NOMO-1 treated with DMSO at 0.1 percent for 48 hours (cell line): Measurements from ENCODE around the gene LARP4B.

Experiments used
- DNase-seq: peaks from one replicate; lab custom pipeline; 2025; ENCODE audit not compliant: unreplicated experiment; lab: John Stamatoyannopoulos, UW

Gene LARP4B

GRCh38 chr10:931326-932318, at the start of gene LARP4B:
LARP4B (minus strand) TSS chr10:931705; CDS start chr10:885721, 45,984 bp downstream.
- DNase-seq: peak; percentile 94

GRCh38 chr10:980468-981093, 49.1 kb upstream of the LARP4B start:
- DNase-seq: no peak

DNA sequence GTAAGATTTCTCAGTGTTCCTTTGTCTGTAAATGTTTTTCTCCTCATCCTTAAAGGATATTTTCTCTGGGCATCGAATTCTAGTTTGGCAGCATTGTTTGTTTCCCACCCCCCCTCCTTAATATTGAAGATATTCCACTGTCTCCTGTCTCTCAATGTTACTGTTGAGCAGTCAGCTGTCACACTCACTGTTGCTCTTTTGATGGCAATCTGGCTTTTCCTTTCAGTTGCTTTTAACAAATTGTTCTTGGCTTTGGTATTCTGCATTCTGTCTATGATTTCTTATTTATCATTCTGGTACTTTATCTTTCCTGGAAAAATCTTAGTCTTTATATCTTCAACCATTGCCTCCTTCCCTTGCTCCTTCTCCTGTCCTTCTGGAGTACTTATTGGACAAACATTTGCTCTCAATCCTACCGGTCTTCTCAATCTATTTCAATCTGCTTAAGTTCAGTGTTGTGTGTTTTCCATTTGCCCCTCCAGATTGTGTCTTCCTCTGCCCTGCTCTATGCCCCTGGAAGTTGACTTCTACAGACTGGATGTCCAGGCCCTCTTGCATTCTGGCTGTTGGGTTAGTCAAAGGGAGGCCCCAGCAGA, 47.4 kb upstream of the LARP4B start:
- no peak for DNase-seq

DNA sequence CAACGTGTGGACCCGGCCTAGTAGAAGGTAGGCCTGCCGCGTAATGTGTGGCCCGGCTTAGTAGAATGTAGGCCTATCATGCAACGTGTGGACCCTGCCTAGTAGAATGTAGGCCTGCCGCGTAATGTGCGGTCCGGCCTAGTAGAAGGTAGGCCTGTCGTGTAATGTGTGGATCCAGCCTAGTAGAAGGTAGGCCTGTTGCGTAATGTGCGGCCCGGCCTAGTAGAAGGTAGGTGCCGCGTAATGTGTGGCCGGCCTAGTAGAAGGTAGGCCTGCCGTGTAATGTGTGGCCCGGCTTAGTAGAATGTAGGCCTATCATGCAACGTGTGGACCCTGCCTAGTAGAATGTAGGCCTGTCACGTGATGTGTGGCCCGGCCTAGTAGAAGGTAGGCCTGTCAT, 44.8 kb upstream of the LARP4B start:
- no peak for DNase-seq

DNA sequence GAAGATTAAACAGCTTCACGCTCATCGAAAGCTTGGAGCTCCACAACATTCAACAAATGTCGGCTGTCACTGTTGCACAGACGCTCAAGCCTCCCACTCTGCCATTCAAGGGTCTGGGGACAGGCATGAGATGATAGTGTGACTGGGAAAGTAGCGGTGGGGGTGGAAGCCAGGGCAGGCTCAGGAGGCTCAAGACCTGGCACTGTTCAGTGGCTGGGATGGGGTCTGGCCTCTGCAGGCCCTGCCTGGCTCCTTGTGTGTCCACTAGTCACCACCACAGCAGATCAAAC, 43.2 kb upstream of the LARP4B start:
- DNase-seq: no peak

- DNase-seq: no peak
These were observed 42.7 kb upstream of the LARP4B start for GRCh38 chr10:974038-974784.

DNA sequence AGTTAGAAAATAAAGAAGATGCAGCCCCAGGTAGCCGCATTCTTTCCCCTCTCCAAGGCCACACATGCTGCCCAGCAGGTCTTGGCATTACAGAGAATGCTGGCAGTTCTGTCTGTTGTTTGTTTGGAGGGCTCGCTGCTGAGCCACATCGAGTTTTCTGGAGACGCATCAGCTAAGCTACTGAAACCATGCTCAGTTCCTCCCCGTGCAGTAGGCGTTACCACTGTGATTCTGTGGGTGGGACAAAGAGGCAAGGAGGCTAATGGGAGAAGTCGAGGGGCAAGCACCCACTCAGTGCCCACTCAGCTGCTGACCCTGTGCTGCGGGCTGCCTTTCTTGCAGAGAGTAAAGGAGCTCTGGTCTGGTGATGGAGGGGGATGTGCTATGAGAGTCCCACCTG, 41.3 kb upstream of the LARP4B start:
- DNase-seq: no peak

DNA sequence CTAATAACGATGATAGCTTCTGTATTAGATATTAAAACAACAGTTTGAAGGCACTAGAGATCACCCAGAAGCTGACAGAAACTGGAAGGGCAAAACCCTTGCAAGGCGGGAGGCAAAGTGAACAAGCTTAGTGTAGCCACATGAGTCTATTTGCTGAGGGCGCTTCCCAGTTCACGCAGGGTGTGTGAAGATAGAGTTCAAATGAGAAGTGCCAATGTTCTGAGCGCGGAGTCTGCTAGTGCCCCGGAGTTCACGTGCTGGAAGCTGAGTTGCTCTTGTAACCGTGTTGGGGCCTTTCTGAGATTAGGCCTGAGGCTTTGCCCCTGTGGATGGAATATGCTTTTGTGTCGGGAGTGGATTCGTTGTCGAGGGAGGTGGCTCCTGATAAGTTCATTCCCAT, 40.1 kb upstream of the LARP4B start:
- no peak for DNase-seq

- DNase-seq: peak; percentile 18
These were observed 39.6 kb upstream of the LARP4B start for GRCh38 chr10:971150-971542.

DNA sequence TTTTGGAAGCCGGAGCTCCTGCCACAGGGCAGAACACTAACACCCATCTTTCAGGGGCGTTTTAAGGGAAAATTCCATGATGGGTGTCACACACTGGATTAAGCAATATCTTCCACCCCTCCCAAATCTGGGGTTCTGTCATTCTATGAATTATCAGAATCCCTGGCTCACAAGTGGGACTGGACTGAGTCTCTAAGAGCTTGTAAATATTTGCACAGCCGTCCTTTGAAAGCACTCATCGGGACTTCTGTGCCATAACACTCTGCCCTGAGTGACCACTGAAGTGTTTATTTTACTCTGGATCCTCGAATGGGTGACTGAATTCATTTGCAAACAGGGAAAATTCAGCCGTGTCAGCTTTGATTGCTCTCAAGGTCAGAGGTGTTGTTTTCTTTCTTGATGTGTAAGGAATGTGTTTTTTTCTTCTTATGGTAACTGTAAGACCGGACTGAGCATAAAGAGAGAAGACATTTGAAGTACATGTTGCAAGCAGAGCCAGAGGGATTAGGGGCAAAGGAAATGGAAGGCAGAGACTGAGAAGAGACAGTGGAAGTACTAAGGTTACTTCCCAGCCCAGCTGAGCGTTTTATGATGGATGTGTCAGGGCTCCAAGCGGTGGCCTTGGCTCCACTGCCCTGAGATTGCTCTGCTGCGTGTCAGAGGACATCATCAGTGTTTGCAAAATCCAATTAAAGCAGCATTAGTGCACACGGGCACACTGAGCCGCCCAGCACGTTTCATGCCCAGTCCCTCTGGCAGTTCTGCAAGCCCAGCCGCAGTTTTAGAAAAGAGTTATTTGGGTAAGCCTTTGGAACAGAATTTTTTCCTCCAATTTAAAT, 39.0 kb upstream of the LARP4B start:
- no peak for DNase-seq

DNA sequence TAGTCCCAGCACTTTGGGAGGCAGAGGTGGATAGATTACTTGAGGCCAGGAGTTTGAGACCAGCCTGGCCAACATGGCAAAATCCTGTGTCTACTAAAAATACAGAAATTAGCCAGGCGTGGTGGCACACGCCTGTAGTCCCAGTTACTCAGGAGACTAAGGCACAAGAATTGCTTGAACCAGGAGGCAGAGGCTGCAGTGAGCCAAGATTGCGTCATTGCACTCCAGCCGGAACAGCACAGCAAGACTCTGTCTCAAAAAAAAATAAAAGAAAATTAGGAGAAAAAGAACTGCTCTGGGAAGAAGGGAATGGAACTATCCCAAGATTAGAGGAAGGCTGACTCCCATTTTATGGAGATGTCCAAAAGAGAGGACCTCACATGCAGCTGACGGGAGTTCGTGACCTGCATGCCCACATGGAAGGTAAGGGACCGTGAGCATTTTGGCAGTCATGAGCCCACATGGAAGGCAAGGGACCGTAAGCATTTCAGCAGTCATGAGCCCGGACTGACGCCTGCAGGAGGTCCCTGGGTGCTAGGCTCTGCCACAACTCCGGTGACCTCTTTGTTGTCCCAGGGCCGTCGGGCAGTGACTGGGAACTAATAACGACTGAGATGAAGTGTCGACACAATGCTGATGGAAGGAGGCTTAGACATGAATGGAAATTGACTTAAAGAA, 38.1 kb upstream of the LARP4B start:
- no peak for DNase-seq

GRCh38 chr10:968546-969199, 37.2 kb upstream of the LARP4B start:
- no peak for DNase-seq

DNA sequence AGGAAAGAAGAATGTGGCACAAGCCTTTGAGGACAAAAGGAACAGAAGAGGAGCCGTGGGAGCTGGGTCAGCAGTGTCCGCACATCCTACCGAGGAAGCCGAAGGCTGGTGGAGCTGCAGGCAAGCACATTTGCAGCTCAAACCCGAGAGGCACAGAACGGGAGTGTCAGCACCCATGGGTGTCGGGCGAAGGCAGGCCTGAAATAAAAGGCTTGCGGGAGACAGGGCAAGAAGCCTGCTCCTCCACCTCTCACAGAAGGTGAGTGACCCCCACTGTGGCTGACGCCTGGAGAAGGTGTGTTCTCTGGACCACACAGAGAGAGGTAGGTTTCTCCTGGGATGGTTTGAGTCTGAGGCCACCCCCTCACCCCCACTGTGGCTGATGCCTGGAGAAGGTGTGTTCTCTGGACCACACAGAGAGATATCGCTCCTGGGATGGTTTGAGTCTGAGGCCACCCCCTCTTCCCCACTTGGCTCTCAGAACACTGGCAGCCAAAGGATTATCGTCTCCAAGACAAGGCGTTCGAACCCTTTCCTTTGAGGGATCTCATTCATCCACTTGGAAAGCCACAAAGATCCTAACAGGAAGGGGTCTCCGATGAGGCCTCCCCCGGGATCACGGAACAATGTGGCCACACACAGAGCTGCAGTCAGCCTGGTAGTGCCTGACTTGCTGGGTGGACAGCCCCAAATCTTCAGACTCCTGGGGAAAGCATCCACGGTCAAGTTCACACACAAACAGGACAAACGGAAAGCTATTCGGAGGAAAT, 35.1 kb upstream of the LARP4B start:
- DNase-seq: no peak

GRCh38 chr10:964988-965417, 33.5 kb upstream of the LARP4B start:
- no peak for DNase-seq

GRCh38 chr10:964321-964987, 32.9 kb upstream of the LARP4B start:
- DNase-seq: no peak

DNA sequence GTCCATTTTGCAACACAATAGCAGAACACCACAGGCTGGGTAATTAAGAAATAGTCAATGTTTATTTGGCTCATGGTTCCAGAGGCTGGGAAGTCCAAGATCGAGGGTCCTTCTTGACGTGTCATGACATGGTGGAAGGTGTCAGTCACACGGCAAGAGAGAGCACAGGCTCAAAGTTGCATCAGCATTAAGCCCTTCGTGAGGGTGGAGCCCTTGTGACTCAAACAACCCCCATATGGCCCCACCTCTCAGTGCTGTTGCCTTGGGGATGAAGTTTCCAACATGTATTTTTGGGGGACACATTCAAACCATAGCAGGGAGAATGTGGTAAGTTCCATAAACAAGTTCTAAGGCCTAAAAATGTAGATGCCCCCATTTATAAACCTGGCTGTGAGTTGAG, 32.1 kb upstream of the LARP4B start:
- DNase-seq: no peak

GRCh38 chr10:963186-963585, 31.7 kb upstream of the LARP4B start:
- no peak for DNase-seq

DNA sequence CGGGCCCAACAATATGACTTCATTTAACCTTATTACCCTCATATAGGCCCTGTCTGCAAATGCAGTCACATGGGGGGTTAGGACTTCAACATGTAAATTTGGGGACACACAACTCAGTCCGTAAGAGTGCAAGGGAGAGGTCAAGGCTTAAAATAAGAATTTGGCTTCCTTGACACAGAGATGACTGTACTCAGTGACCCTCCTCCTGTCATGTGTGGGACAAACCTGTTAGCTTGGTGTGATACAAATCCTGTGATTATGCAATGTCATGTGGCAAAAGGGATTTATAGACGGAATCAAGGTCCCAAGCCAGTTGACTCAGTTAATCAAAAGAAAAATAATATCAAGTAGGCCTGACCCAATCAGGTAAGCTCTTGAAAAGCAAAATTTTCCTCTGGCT, 30.8 kb upstream of the LARP4B start:
- no peak for DNase-seq
